H7 (cell line): ENCODE results near the gene GLRX2. TPM values are rescaled to one million over a fixed set of nuclear protein-coding genes. Genes with fewer than 3 reads are reported as not detected.
A peak's percentile ranks its signal among the peaks of the same experiment; 100 is the strongest.

Experiments used
- DNase-seq: peaks from one replicate; pipeline ENCODE4 v3.0.0; 2012
- H3K27me3 ChIP-seq: 2 replicates; pipeline ENCODE4 v1.6.0; 2011; ENCODE audit warnings: mild to moderate bottlenecking, low read length; ENCODE audit not compliant: control insufficient read depth, insufficient read depth
- H3K36me3 ChIP-seq: replicated peaks from 2 replicates; pipeline ENCODE4 v1.5.1; 2011; ENCODE audit warnings: low read length; ENCODE audit not compliant: control insufficient read depth, insufficient read depth
- H3K4me3 ChIP-seq: 2 replicates; pipeline ENCODE4 v1.5.1; 2011; ENCODE audit warnings: low read depth, mild to moderate bottlenecking, control low read depth, low read length, moderate library complexity; ENCODE audit not compliant: insufficient read depth
- total RNA-seq: library from RNA; depleted of rRNA; stranded (reverse); fragments of >200 nt; shearing (Covaris generic); gene quantifications from 2 replicates; pipeline ENCODE4 v1.2.3, GENCODE V29; 2014; rRNA removed

The GLRX2 gene, protein sequence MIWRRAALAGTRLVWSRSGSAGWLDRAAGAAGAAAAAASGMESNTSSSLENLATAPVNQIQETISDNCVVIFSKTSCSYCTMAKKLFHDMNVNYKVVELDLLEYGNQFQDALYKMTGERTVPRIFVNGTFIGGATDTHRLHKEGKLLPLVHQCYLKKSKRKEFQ
- 9.2 and 14.6 TPM in 2 replicates for total RNA-seq

DNA sequence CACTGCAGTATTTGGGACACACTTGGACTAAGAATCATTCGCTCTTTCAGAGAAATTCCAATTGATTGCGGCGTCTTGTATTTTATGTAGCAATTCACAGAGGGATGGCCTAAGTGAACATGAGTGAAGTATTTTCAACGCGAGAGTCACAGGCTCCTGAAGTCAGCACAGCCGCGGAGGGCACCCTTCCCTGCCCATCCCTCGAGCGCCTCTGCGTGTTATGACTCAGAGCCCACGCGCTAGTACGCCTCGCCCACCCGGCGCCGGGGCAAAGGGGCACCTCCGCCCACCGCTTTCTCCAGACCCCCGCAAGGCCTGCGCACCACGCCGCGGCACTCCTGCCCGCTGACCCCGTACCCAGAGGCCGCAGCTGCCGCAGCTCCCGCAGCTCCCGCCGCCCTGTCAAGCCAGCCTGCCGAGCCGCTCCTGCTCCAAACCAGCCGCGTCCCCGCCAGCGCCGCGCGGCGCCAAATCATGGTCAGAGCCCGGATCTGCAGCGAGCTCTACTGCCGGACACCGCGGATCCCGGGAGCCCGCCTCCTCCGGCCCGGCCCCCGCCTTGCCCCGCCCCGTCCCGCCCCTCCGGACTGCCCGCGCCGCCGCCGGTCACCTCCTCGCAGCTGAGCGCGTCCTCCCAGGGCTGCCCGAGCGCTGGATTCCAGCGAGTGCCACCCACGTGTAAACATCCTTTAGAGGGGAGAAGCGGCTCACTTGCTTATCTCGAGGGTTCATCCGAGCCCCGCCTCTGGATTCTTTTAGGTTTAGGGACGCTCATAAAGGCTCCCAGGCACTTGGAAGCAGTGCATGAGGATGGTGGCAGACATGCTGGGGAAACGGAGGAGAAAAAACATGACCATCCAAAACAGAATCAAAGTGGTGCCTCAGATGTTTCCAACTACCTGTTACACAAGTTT is at the start of gene GLRX2:
Gene GLRX2, minus strand, starts transcription at position 508 of the 914 bp plus-strand sequence. Its CDS starts 32 bp downstream, at position 476.
- no peaks in the 10 kb centered on the region for H3K36me3 ChIP-seq
- DNase-seq, result peak; percentile 97
- peak within 1 kb of the TSS; percentile 84 for H3K4me3 ChIP-seq
- peaks cover 11% of the 10 kb centered on the region for H3K27me3 ChIP-seq

DNA sequence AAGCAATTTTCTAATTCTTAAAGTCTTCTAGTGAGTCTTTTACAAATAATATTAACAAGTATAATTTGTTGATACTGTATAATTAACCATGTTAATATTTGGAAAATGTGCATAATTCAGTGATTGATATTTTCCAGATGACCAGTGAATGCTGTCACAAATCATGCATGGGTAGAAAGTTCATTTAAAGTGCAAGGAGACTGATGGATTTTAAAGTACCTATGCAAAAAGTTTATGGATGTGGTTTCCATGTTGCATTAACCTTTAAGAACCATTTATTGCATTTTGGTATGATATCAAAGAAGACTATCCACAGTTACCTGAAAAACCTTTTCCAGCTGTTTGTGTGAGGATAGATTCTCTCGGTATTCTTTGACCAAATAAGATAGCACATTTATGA is 39.8 kb upstream of the GLRX2 start:
- peaks cover 3% of the 10 kb centered on the region for H3K36me3 ChIP-seq
- no peak overlapping the region for H3K4me3 ChIP-seq
- no peaks in the 10 kb centered on the region for H3K27me3 ChIP-seq
- no peak for DNase-seq

GRCh38 chr1:193144361-193144938 is 39.2 kb upstream of the GLRX2 start:
- Histone ChIP-seq H3K36me3 (peaks cover 3% of the 10 kb centered on the region), H3K27me3 (no peaks in the 10 kb centered on the region), H3K4me3 (no peak overlapping the region)
- DNase-seq, result no peak

DNA sequence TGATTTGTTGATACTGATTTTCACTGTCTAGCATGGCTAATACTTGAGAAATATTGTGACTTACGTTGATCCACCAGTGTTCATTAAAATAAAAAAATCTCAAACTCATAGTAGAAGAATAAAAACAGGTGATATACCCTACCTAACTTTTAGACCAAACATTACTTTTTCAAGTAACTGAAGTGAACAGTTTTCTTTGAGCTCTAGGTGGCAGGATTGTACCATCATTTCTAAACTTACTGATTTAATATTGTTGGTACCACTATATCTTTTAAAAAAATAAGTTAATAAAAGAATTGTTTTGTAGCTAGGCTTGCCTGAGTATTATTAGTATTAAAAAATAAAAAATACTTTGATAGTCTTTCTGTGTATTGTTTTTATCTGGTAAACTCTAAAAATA is 38.1 kb upstream of the GLRX2 start:
- peaks cover 3% of the 10 kb centered on the region for H3K36me3 ChIP-seq

DNA sequence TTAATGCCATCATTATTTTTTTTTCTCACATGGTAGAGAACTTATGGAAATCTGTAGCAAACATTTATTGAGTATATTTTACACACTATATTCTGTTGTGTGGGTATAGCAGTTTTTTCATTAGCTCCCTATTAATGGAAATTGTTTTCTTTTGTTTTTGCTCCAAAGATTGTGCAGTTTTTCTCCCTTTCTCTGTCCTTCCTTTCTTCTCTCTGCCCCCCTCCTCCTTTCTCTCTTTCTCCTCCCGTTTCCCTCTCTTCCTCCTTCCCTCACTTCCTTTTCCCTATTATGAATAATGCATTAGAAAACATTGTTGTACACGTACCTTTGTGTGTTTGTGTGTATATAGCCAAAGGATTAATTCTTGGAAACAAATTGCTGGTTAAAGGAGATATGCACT is 37.2 kb upstream of the GLRX2 start:
- no peaks in the 10 kb centered on the region for H3K27me3 ChIP-seq
- DNase-seq, result no peak
- peaks cover 1% of the 10 kb centered on the region for H3K36me3 ChIP-seq
- no peak overlapping the region for H3K4me3 ChIP-seq

More for the DNA sequence above, 38.1 kb upstream of the GLRX2 start:
- DNase-seq, result no peak
- no peaks in the 10 kb centered on the region for H3K27me3 ChIP-seq
- no peak overlapping the region for H3K4me3 ChIP-seq

DNA sequence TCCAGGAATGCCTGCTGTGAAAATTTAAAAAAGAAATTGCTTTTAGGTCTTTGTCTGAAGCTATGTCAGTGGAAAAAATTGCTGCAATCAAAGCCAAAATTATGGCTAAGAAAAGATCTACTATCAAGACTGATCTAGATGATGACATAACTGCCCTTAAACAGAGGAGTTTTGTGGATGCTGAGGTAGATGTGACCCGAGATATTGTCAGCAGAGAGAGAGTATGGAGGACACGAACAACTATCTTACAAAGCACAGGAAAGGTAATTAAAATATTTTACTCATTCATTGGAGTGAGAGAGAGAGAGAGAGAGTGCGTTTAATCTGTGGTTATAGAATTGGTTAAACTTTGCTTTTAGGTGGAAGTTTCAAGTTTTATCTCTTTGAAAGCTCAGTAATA is 36.6 kb upstream of the GLRX2 start:
- H3K4me3 ChIP-seq, result no peak overlapping the region
- no peak for DNase-seq
- peaks cover 1% of the 10 kb centered on the region for H3K36me3 ChIP-seq
- H3K27me3 ChIP-seq, result no peaks in the 10 kb centered on the region

DNA sequence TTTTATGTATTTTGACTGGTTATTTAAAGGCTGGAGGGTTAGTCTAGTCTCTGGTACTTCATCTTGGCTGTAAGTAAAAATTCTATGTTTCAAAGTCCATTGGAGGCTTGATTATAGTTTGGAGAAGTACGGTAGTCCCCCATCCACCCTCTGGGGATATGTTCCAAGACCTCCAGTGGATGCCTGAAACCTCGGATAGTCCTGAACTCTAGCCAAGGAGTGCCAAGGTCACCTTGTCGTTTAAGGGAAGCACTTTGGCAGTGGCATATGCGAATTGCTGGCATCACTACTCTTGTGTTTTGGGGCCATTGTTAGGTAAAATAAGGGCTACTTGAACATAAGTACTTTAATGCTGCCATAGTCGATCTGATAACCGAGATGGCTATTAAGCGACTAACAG is 35.0 kb upstream of the GLRX2 start:
- DNase-seq, result no peak
- H3K36me3 ChIP-seq, result no peaks in the 10 kb centered on the region; the same call in none of the 2 replicates
- H3K27me3 ChIP-seq, result no peaks in the 10 kb centered on the region
- H3K4me3 ChIP-seq, result no peak overlapping the region

GRCh38 chr1:193131266-193131860 is 26.1 kb upstream of the GLRX2 start:
- no peak for DNase-seq
- Histone ChIP-seq H3K27me3 (no peaks in the 10 kb centered on the region), H3K36me3 (peaks cover 13% of the 10 kb centered on the region), H3K4me3 (no peak overlapping the region)

DNA sequence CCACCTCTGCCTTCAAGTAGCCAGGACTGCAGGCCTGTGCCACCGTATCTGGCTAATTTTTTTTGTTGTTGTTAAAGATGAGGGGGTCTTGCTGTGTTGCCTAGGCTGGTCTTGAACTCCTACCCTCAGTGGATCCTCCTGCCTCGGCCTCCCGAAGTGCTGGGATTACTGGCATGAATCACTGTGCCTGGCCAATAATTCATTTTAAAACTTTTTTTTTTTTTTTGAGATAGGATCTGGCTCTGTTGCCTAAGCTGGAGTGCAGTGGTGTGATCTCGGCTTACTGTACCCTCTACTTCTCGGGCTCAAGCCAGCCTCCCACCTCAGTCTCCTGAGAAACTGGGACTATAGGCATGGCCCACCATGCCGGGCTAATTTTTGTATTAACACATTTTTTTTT is 20.2 kb upstream of the GLRX2 start:
- peaks cover 1% of the 10 kb centered on the region; the same call in 1 of the 2 replicates for H3K27me3 ChIP-seq
- no peak for DNase-seq

GRCh38 chr1:193123751-193124150 is 18.5 kb upstream of the GLRX2 start:
- DNase-seq, result no peak
- Histone ChIP-seq H3K36me3 (peaks cover 1% of the 10 kb centered on the region; the same call in 1 of the 2 replicates), H3K27me3 (peaks cover 1% of the 10 kb centered on the region; the same call in 1 of the 2 replicates), H3K4me3 (no peak overlapping the region)

More for the DNA sequence above, 20.2 kb upstream of the GLRX2 start:
- H3K4me3 ChIP-seq, result no peak overlapping the region
- peaks cover 3% of the 10 kb centered on the region; the same call in 1 of the 2 replicates for H3K36me3 ChIP-seq

GRCh38 chr1:193121616-193122593 is 16.7 kb upstream of the GLRX2 start, which contains the start of gene CDC73:
CDC73 (plus strand) TSS chr1:193122031; CDS start chr1:193122201, 170 bp downstream.
- H3K4me3 ChIP-seq, result peak within 1 kb of the TSS; percentile 85

GRCh38 chr1:193120604-193121166 is 15.5 kb upstream of the GLRX2 start:
- Histone ChIP-seq H3K27me3 (peaks cover 1% of the 10 kb centered on the region; the same call in 1 of the 2 replicates), H3K4me3 (peak overlapping the region; percentile 85; the same call in 1 of the 2 replicates), H3K36me3 (no peaks in the 10 kb centered on the region)
- DNase-seq, result no peak

More at GRCh38 chr1:193121616-193122593, 16.7 kb upstream of the GLRX2 start, which contains the start of gene CDC73:
- DNase-seq, result peak; percentile 92
- Histone ChIP-seq H3K27me3 (peaks cover 1% of the 10 kb centered on the region; the same call in 1 of the 2 replicates), H3K36me3 (peaks cover 1% of the 10 kb centered on the region; the same call in 1 of the 2 replicates)
